Esophagus squamous epithelium (tissue), 4 donors: ENCODE measurements around the gene S100A1.

Experiments
- CTCF ChIP-seq, 6 experiments: fragments of 450-650 bp in 4 of 6; fragments of 200-600 bp in 2 of 6; sonication (generic) in 2 of 6; IDR thresholded peaks; one replicate each; pipeline ENCODE4 v1.5.1; 2016 to 2019; ENCODE audit warnings: antibody characterized with exemption in 6 of 6, mild to moderate bottlenecking in 4 of 6, moderate library complexity in 4 of 6
- POLR2A ChIP-seq, 4 donors: fragments of 450-650 bp; IDR thresholded peaks; one replicate each; pipeline ENCODE4 v1.6.1; 2017; ENCODE audit warnings: antibody characterized with exemption in 4 of 4, mild to moderate bottlenecking in 4 of 4, moderate library complexity in 3 of 4

GRCh38 chr1:153677718-153678518 lies 49.7 kb downstream of the S100A1 start:
- TF ChIP-seq POLR2A (IDR thresholded peaks at IDR 0.05) (no peak), CTCF (IDR thresholded peaks at IDR 0.05) (peak; percentile 74 to 84 (median 79))
